ENCODE data around the gene GAPVD1. TPM values are rescaled to one million over a fixed set of nuclear protein-coding genes. Genes with fewer than 3 reads are reported as not detected.
"Not testable (repeated sequence)": the region's sequence is repeated elsewhere in the genome, so short reads cannot be mapped to it uniquely, and the experiment has no call there.

GAPVD1 gene
- 70.6 TPM for total RNA-seq
- long read RNA-seq, partial matches to known transcripts: 27 of 71 reads
- long read RNA-seq, other reads (novel, unspliced or antisense): 41 of 71 reads

GRCh38 chr9:125261501-125262293 is at the start of gene GAPVD1:
Gene GAPVD1, plus strand, starts transcription at chr9:125261826. Its CDS starts 37,096 bp downstream, at chr9:125298922.
- peak; percentile 99 to 100 for ATAC-seq
- peak; percentile 62 for TF ChIP-seq CTCF (IDR thresholded peaks at IDR 0.05)
- peak; percentile 94 for DNase-seq
- Histone ChIP-seq H3K27ac (peak within 1 kb of the TSS; percentile 90), H3K4me3 (peak within 1 kb of the TSS; percentile 97), H3K9me3 (no peaks in the 10 kb centered on the region), H3K36me3 (peaks cover 12% of the 10 kb centered on the region), H3K4me1 (peaks cover 31% of the 10 kb centered on the region), H3K27me3 (ENCODE audit: low read depth) (no peaks in the 10 kb centered on the region)
- intact Hi-C loops (cut with DNase I): no loop called here

- Histone ChIP-seq H3K27ac (no peak overlapping the region), H3K4me3 (no peak overlapping the region), H3K4me1 (no peaks in the 10 kb centered on the region), H3K36me3 (peaks cover 64% of the 10 kb centered on the region), H3K27me3 (ENCODE audit: low read depth) (no peaks in the 10 kb centered on the region), H3K9me3 (no peaks in the 10 kb centered on the region)
- DNase-seq: no peak
- no peak for ATAC-seq
- intact Hi-C loops (cut with DNase I): no loop called here
- no peak for TF ChIP-seq CTCF (IDR thresholded peaks at IDR 0.05)
Observed at GRCh38 chr9:125214186-125214585, 47.4 kb upstream of the GAPVD1 start.

- Histone ChIP-seq H3K9me3 (no peaks in the 10 kb centered on the region), H3K27me3 (ENCODE audit: low read depth) (no peaks in the 10 kb centered on the region), H3K36me3 (peaks cover 52% of the 10 kb centered on the region), H3K27ac (no peak overlapping the region), H3K4me1 (no peaks in the 10 kb centered on the region), H3K4me3 (no peak overlapping the region)
- no peak for DNase-seq
- TF ChIP-seq CTCF (IDR thresholded peaks at IDR 0.05): no peak
- intact Hi-C loops (cut with DNase I): no loop called here
- no peak for ATAC-seq
Observed at GRCh38 chr9:125218621-125219020, 43.0 kb upstream of the GAPVD1 start.

GRCh38 chr9:125224858-125225257 is 36.8 kb upstream of the GAPVD1 start:
- ATAC-seq; H3K4me3 ChIP-seq; H3K4me1 ChIP-seq; DNase-seq; H3K27me3 ChIP-seq (ENCODE audit: low read depth); intact Hi-C loops (cut with DNase I); H3K9me3 ChIP-seq; H3K27ac ChIP-seq: not testable (repeated sequence)
- peaks cover 62% of the 10 kb centered on the region for H3K36me3 ChIP-seq

GRCh38 chr9:125227761-125228160 is 33.9 kb upstream of the GAPVD1 start:
- Histone ChIP-seq H3K27ac (no peak overlapping the region), H3K4me1 (no peaks in the 10 kb centered on the region), H3K27me3 (ENCODE audit: low read depth) (no peaks in the 10 kb centered on the region), H3K36me3 (peaks cover 64% of the 10 kb centered on the region), H3K9me3 (no peaks in the 10 kb centered on the region), H3K4me3 (no peak overlapping the region)
- no peak for ATAC-seq
- intact Hi-C loops (cut with DNase I): no loop called here
- no peak for TF ChIP-seq CTCF (IDR thresholded peaks at IDR 0.05)
- DNase-seq: no peak

- ATAC-seq (no peak), DNase-seq (no peak)
- no peak for TF ChIP-seq CTCF (IDR thresholded peaks at IDR 0.05)
- Histone ChIP-seq H3K4me3 (no peak overlapping the region), H3K4me1 (peaks cover 41% of the 10 kb centered on the region), H3K27me3 (ENCODE audit: low read depth) (no peaks in the 10 kb centered on the region), H3K9me3 (no peaks in the 10 kb centered on the region), H3K36me3 (peaks cover 89% of the 10 kb centered on the region), H3K27ac (no peak overlapping the region)
- intact Hi-C loops (cut with DNase I): no loop called here
Observed at GRCh38 chr9:125233678-125234077, 27.9 kb upstream of the GAPVD1 start.

GRCh38 chr9:125234099-125234498 is 27.5 kb upstream of the GAPVD1 start:
- intact Hi-C loops (cut with DNase I); H3K27ac ChIP-seq; H3K9me3 ChIP-seq; DNase-seq; H3K27me3 ChIP-seq (ENCODE audit: low read depth); H3K4me3 ChIP-seq; ATAC-seq: not testable (repeated sequence)
- Histone ChIP-seq H3K4me1 (peaks cover 46% of the 10 kb centered on the region), H3K36me3 (peaks cover 89% of the 10 kb centered on the region)

Measured in lower lobe of right lung (tissue), 2 donors.